SK-N-SH (cell line): ENCODE results near the gene POLE3.

Experiments used
- CHD2 ChIP-seq: fragments of 150-350 bp; IDR thresholded peaks from 2 replicates; pipeline ENCODE4 v1.6.1; 2018; ENCODE audit warnings: low read length; ENCODE audit not compliant: partially characterized antibody
- CTCF ChIP-seq: fragments of 200-600 bp; sonication (generic); IDR thresholded peaks from 2 replicates; pipeline ENCODE4 v1.6.1; 2017; ENCODE audit warnings: antibody characterized with exemption, mild to moderate bottlenecking, moderate library complexity
- EP300 ChIP-seq, 2 experiments: IDR thresholded peaks; 2 replicates each; pipeline versions ENCODE4 v1.4.0 to v1.6.1; 2012; ENCODE audit warnings: borderline replicate concordance in 1 of 2, low read depth in 1 of 2, low read length in 1 of 2
- EZH2phosphoT487 ChIP-seq: fragments of 200-600 bp; sonication (generic); IDR thresholded peaks from 2 replicates; pipeline ENCODE4 v1.6.1; 2017; ENCODE audit warnings: low read depth, mixed run types, mild to moderate bottlenecking, antibody characterized with exemption, moderate library complexity, borderline replicate concordance
- RCOR1 ChIP-seq: fragments of 150-350 bp; IDR thresholded peaks from 2 replicates; pipeline ENCODE4 v1.6.1; 2017; ENCODE audit warnings: antibody characterized with exemption, low read length
- TF ChIP-seq, protein P1 (sequence below): IDR thresholded peaks from 2 replicates; pipeline ENCODE4 v1.6.1; 2012; ENCODE audit warnings: mild to moderate bottlenecking, low read depth, low read length, moderate library complexity

DNA sequence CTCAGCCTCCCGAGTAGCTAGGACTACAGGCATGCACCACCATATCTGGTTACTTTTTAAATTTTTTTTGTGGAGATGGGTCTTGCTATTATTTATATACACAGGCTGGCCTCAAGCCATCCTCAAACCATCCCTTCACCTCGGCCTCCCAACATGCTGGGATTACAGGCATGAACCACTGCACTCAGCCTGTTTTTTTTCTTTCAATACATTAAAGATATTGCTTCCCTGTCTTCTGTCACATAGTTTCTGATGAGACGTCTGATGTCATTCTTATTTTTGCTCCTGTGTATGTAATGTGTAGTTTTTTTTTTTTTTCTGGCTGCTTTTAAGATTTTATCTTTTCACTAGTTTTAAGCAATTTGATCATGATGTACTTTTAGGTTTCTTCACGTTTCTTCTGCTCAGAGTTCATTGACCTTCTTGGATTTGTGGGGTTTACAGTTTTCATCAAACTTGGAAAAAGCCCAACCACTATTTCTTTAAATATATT lies 41.7 kb upstream of the POLE3 start:
- TF ChIP-seq CTCF (no peak), EZH2phosphoT487 (no peak), EP300 (IDR thresholded peaks at IDR 0.05; ENCODE audit: borderline replicate concordance in 1 of 2, low read depth in 1 of 2, low read length in 1 of 2) (no peak), CHD2 (no peak), RCOR1 (no peak)
- TF ChIP-seq, protein P1, sequence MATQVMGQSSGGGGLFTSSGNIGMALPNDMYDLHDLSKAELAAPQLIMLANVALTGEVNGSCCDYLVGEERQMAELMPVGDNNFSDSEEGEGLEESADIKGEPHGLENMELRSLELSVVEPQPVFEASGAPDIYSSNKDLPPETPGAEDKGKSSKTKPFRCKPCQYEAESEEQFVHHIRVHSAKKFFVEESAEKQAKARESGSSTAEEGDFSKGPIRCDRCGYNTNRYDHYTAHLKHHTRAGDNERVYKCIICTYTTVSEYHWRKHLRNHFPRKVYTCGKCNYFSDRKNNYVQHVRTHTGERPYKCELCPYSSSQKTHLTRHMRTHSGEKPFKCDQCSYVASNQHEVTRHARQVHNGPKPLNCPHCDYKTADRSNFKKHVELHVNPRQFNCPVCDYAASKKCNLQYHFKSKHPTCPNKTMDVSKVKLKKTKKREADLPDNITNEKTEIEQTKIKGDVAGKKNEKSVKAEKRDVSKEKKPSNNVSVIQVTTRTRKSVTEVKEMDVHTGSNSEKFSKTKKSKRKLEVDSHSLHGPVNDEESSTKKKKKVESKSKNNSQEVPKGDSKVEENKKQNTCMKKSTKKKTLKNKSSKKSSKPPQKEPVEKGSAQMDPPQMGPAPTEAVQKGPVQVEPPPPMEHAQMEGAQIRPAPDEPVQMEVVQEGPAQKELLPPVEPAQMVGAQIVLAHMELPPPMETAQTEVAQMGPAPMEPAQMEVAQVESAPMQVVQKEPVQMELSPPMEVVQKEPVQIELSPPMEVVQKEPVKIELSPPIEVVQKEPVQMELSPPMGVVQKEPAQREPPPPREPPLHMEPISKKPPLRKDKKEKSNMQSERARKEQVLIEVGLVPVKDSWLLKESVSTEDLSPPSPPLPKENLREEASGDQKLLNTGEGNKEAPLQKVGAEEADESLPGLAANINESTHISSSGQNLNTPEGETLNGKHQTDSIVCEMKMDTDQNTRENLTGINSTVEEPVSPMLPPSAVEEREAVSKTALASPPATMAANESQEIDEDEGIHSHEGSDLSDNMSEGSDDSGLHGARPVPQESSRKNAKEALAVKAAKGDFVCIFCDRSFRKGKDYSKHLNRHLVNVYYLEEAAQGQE: no peak
